Thoracic aorta (tissue), 2 donors: ENCODE results near the gene SPPL3. TPM values are rescaled to one million over a fixed set of nuclear protein-coding genes. Genes with fewer than 3 reads are reported as not detected.

Experiments used
- ATAC-seq: fragments of 150-250 bp; one replicate; pipeline ENCODE4 v1.8.0; 2017; ENCODE audit warnings: low read depth; ENCODE audit not compliant: insufficient number of reproducible peaks, low FRiP score
- DNase-seq: peaks from one replicate; pipeline ENCODE4 v3.0.0-alpha.2; 2020; ENCODE audit warnings: low spot score
- H3K27ac ChIP-seq, 2 donors: fragments of 200-600 bp; sonication (generic); 1 replicate in 1 of 2; 2 replicates in 1 of 2; pipeline ENCODE4 v1.5.1; 2016; ENCODE audit warnings: mild to moderate bottlenecking in 2 of 2, moderate library complexity in 2 of 2
- H3K27me3 ChIP-seq: fragments of 200-600 bp; sonication (generic); replicated peaks from 2 replicates; pipeline ENCODE4 v1.6.0; 2016; ENCODE audit warnings: mild to moderate bottlenecking; ENCODE audit not compliant: insufficient read depth
- H3K36me3 ChIP-seq: fragments of 200-600 bp; sonication (generic); one replicate; pipeline ENCODE4 v1.5.1; 2016
- H3K4me1 ChIP-seq, 2 donors: fragments of 200-600 bp; sonication (generic); 1 replicate in 1 of 2; 2 replicates in 1 of 2; pipeline versions ENCODE4 v1.5.1 to v1.6.0; 2016; ENCODE audit warnings: low read depth in 2 of 2, mild to moderate bottlenecking in 1 of 2; ENCODE audit not compliant: control insufficient read depth in 1 of 2
- H3K4me3 ChIP-seq: fragments of 200-600 bp; sonication (generic); 2 replicates; pipeline ENCODE4 v1.5.1; 2016; ENCODE audit warnings: mild to moderate bottlenecking
- H3K9me3 ChIP-seq: fragments of 200-600 bp; sonication (generic); 2 replicates; pipeline ENCODE4 v1.5.1; 2016
- total RNA-seq, 2 donors: library from RNA; depleted of rRNA; stranded (reverse); fragments of >200 nt; gene quantifications; one replicate each; pipeline versions ENCODE4 v1.1.0 to v1.2.3, GENCODE V29; 2016
- TF ChIP-seq, protein P1 (sequence below): fragments of 200-600 bp; sonication (generic); IDR thresholded peaks from one replicate; pipeline ENCODE4 v1.5.1; 2019; ENCODE audit warnings: antibody characterized with exemption

Gene SPPL3
- total RNA-seq, 2 donors from 2014 or later = 23.7 to 24.8 TPM

GRCh38 chr12:120941846-120942405, 37.8 kb upstream of the SPPL3 start:
- H3K27me3 ChIP-seq = no peaks in the 10 kb centered on the region
- no peaks in the 10 kb centered on the region for H3K4me1 ChIP-seq
- DNase-seq = no peak
- H3K9me3 ChIP-seq = no peaks in the 10 kb centered on the region
- H3K4me3 ChIP-seq = no peak overlapping the region
- no peaks in the 10 kb centered on the region for H3K36me3 ChIP-seq
- no peak for ATAC-seq
- TF ChIP-seq, protein P1, sequence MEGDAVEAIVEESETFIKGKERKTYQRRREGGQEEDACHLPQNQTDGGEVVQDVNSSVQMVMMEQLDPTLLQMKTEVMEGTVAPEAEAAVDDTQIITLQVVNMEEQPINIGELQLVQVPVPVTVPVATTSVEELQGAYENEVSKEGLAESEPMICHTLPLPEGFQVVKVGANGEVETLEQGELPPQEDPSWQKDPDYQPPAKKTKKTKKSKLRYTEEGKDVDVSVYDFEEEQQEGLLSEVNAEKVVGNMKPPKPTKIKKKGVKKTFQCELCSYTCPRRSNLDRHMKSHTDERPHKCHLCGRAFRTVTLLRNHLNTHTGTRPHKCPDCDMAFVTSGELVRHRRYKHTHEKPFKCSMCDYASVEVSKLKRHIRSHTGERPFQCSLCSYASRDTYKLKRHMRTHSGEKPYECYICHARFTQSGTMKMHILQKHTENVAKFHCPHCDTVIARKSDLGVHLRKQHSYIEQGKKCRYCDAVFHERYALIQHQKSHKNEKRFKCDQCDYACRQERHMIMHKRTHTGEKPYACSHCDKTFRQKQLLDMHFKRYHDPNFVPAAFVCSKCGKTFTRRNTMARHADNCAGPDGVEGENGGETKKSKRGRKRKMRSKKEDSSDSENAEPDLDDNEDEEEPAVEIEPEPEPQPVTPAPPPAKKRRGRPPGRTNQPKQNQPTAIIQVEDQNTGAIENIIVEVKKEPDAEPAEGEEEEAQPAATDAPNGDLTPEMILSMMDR = no peak
- no peak overlapping the region for H3K27ac ChIP-seq

GRCh38 chr12:120941412-120941811, 37.3 kb upstream of the SPPL3 start:
- Histone ChIP-seq H3K27me3 (no peaks in the 10 kb centered on the region), H3K4me3 (no peak overlapping the region), H3K27ac (no peak overlapping the region), H3K4me1 (no peaks in the 10 kb centered on the region), H3K9me3 (no peaks in the 10 kb centered on the region), H3K36me3 (no peaks in the 10 kb centered on the region)
- no peak for DNase-seq
- ATAC-seq = no peak
- TF ChIP-seq, protein P1 = no peak

- Histone ChIP-seq H3K4me3 (no peak overlapping the region), H3K9me3 (no peaks in the 10 kb centered on the region), H3K4me1 (no peaks in the 10 kb centered on the region), H3K27ac (no peak overlapping the region), H3K36me3 (no peaks in the 10 kb centered on the region), H3K27me3 (no peaks in the 10 kb centered on the region)
- ATAC-seq (no peak), DNase-seq (no peak)
- TF ChIP-seq, protein P1 = no peak
Observed at GRCh38 chr12:120940799-120941198, 36.6 kb upstream of the SPPL3 start.

DNA sequence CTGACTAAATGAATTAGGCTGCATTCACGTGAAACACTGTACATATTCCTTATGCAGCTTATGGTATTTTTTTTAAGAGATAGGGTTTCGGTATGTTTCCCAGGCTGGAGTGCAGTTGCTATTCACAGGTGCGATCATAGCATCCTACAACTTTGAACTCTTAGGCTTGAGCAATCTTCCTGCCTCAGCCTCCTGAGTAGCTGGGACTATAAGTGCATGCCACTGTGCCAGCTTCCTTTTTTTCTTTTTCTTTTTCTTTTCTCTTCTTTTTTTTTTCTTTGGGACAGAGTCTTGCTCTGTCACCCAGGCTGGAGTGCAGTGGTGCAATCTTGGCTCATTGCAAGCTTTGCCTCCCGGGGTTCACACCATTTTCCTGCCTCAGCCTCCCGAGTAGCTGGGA, 35.8 kb upstream of the SPPL3 start:
- Histone ChIP-seq H3K27ac (no peak overlapping the region), H3K4me3 (no peak overlapping the region), H3K4me1 (no peaks in the 10 kb centered on the region), H3K27me3 (no peaks in the 10 kb centered on the region), H3K36me3 (no peaks in the 10 kb centered on the region), H3K9me3 (no peaks in the 10 kb centered on the region)
- TF ChIP-seq, protein P1 = no peak
- ATAC-seq = no peak
- DNase-seq = no peak

- TF ChIP-seq, protein P1 = no peak
- Histone ChIP-seq H3K27me3 (no peaks in the 10 kb centered on the region), H3K4me1 (no peaks in the 10 kb centered on the region), H3K4me3 (no peak overlapping the region), H3K9me3 (no peaks in the 10 kb centered on the region), H3K36me3 (no peaks in the 10 kb centered on the region), H3K27ac (no peak overlapping the region)
- DNase-seq (no peak), ATAC-seq (no peak)
Observed at GRCh38 chr12:120939523-120939922, 35.4 kb upstream of the SPPL3 start.
